Heart left ventricle (tissue), 16 donors: Measurements from ENCODE around the gene PREX1. TPM values are rescaled to one million over a fixed set of nuclear protein-coding genes. Genes with fewer than 3 reads are reported as not detected.
A peak's percentile ranks its signal among the peaks of the same experiment; 100 is the strongest.

Experiments
- ATAC-seq, 4 donors: fragments of 200-7000 bp; cut with Tn5 transposase; one replicate each; pipeline ENCODE4 v1.9.1; 2020 to 2022; ENCODE audit warnings: moderate library complexity in 4 of 4, mild to moderate bottlenecking in 3 of 4, moderate number of reproducible peaks in 1 of 4
- DNase-seq, 5 donors: peaks; one replicate each; pipeline ENCODE4 v3.0.0-alpha.2; 2020
- H3K27ac ChIP-seq, 12 donors: fragments of 200-600 bp; sonication (generic) in 4 of 12; one replicate each; pipeline versions ENCODE4 v1.5.0 to v1.8.0; 2016 to 2022; ENCODE audit warnings: mild to moderate bottlenecking in 2 of 12
- H3K27me3 ChIP-seq, 9 donors: fragments of 200-600 bp; sonication (generic) in 2 of 9; one replicate each; pipeline versions ENCODE4 v1.5.1 to v1.8.0; 2016 to 2022; ENCODE audit warnings: mild to moderate bottlenecking in 3 of 9
- H3K36me3 ChIP-seq, 9 donors: fragments of 200-600 bp; sonication (generic) in 2 of 9; one replicate each; pipeline versions ENCODE4 v1.5.0 to v1.8.0; 2018 to 2022; ENCODE audit warnings: mild to moderate bottlenecking in 2 of 9
- H3K4me1 ChIP-seq, 12 donors: fragments of 200-600 bp; sonication (generic) in 4 of 12; one replicate each; pipeline versions ENCODE4 v1.5.0 to v1.8.0; 2016 to 2022; ENCODE audit warnings: mild to moderate bottlenecking in 3 of 12
- H3K4me3 ChIP-seq, 12 donors: fragments of 200-600 bp; sonication (generic) in 4 of 12; one replicate each; pipeline versions ENCODE4 v1.5.0 to v1.8.0; 2017 to 2022; ENCODE audit warnings: mild to moderate bottlenecking in 9 of 12, moderate library complexity in 4 of 12
- H3K9me3 ChIP-seq, 12 donors: fragments of 200-600 bp; sonication (generic) in 4 of 12; one replicate each; pipeline versions ENCODE4 v1.5.0 to v1.8.0; 2016 to 2022; ENCODE audit warnings: mild to moderate bottlenecking in 1 of 12
- POLR2A ChIP-seq, 2 donors: fragments of 450-650 bp; IDR thresholded peaks; one replicate each; pipeline ENCODE4 v1.6.1; 2017; ENCODE audit warnings: antibody characterized with exemption in 2 of 2, mild to moderate bottlenecking in 2 of 2, moderate library complexity in 2 of 2
- WGBS, 4 donors: extraction: QIAGEN DNeasy Blood & Tissue Kit in 2 of 4; methylation state at CpG; one replicate each; pipeline versions ENCODE4 v1.1.5 to v1.1.7; 2013 to 2018; 5-methylcytosine and 5-hydroxymethylcytosine counted together
- intact Hi-C, 10 donors: fragments of 100-400 bp; cut with DNase I; formaldehyde crosslinking; loops; one replicate each; pipeline versions ENCODE4 v1.11.1 to v1.14.2; 2022
- polyA plus RNA-seq, 2 donors: library from polyadenylated mRNA; stranded (reverse); fragments of 200-250 nt; gene quantifications; one replicate each; pipeline ENCODE4 v1.2.3, GENCODE V29; 2013
- total RNA-seq, 9 donors: library from RNA; depleted of rRNA in 2 of 9; stranded (reverse); fragments of >200 nt in 2 of 9; fragmentation: NEBNext Ultra II Directional in 3 of 9; extraction: Animal tissue kit (Norgen Biotek cat#: 25700) in 3 of 9; gene quantifications; one replicate each; pipeline versions ENCODE4 v1.1.0 to v1.2.4, GENCODE V29; 2016 to 2023
- TF ChIP-seq, protein P1 (sequence below), 12 donors: fragments of 200-600 bp; sonication (generic) in 4 of 12; IDR thresholded peaks; one replicate each; pipeline versions ENCODE4 v1.5.0 to v1.8.0; 2018 to 2022; ENCODE audit warnings: antibody characterized with exemption in 12 of 12, mild to moderate bottlenecking in 5 of 12
- donor health status: ischemic (EF 13 %, LVEDD 7.1; RV severe dilation, severe dysfunction).
- donor health status: healthy with polysubstance abuse.
- donor health status: DM: no; HTN: yes; CAD: no.
- donor health status: DM: no; HTN: no; CAD: no.
- donor health status: ischemic (EF 25% LVEDD 6.9; RV normal size, moderate dysfunction).
- donor health status: ischemic (EF 25% LVEDD 5.7; RV mildly dilated, moderate dysfunction).
- donor health status: healthy.
- donor health status: DM: yes; HTN: yes; CAD: no.
- donor health status: ischemic (EF 35%, LVEDD 5.7; RV mildly dilated, moderate dysfunction).
- donor health status: nonischemic (EF 11% LVEDD 7.7; RV severe dilation, severe dysfunction).
- donor health status: DM: yes; HTN: yes; CAD: no.
- donor health status: PGD.
- donor health status: ischemic (EF 29% LVEDD 5.4; RV normal size, mild dysfunction).
- donor health status: nonischemic (EF 23%, LVEDD 6.1; RV moderate dilation, normal function).

The PREX1 gene
- total and polyA plus RNA-seq, 11 donors = 7.2 to 41.5 (median 11.9) TPM

DNA sequence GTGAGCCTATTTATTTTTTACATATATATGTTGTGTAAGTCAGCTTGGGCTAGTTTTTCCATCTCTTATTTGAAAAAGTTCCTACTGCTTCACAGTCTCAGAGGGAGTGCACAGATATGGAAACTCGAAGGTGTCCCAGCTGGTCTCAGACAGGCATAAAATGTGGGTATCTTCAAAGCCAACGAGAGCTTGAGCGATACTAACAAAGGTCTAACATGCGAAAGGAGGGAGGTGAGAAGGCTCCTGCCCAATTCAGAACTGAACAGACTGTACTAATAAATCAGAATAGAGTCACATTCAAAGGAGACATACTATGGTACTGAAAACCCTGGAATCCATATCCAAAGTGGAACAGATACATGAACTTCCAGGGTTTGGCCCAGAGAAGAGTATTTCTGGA is 113.0 kb downstream of the PREX1 start:
- Histone ChIP-seq H3K4me1 (peaks cover 0 to 92% (median 1%) of the 10 kb centered on the region in 12 donors), H3K27ac (no peak overlapping the region), H3K36me3 (no peaks in the 10 kb centered on the region), H3K9me3 (peaks cover 0 to 6% (median 0%) of the 10 kb centered on the region in 12 donors), H3K4me3 (no peak overlapping the region), H3K27me3 (no peaks in the 10 kb centered on the region)
- TF ChIP-seq, protein P1, sequence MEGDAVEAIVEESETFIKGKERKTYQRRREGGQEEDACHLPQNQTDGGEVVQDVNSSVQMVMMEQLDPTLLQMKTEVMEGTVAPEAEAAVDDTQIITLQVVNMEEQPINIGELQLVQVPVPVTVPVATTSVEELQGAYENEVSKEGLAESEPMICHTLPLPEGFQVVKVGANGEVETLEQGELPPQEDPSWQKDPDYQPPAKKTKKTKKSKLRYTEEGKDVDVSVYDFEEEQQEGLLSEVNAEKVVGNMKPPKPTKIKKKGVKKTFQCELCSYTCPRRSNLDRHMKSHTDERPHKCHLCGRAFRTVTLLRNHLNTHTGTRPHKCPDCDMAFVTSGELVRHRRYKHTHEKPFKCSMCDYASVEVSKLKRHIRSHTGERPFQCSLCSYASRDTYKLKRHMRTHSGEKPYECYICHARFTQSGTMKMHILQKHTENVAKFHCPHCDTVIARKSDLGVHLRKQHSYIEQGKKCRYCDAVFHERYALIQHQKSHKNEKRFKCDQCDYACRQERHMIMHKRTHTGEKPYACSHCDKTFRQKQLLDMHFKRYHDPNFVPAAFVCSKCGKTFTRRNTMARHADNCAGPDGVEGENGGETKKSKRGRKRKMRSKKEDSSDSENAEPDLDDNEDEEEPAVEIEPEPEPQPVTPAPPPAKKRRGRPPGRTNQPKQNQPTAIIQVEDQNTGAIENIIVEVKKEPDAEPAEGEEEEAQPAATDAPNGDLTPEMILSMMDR (IDR thresholded peaks at IDR 0.05) = no peak
- TF ChIP-seq POLR2A (IDR thresholded peaks at IDR 0.05) = no peak
- ATAC-seq (no peak), DNase-seq (no peak)
- intact Hi-C loops = loop anchor here in 1 of 10 donors (5.0 kb wide), 1 partner anchor 73 kb away; no protein-coding TSS in a partner anchor
- 91 to 99% (median 95%) methylated on average over 4 of the region's 4 CpGs for WGBS, 4 donors

DNA sequence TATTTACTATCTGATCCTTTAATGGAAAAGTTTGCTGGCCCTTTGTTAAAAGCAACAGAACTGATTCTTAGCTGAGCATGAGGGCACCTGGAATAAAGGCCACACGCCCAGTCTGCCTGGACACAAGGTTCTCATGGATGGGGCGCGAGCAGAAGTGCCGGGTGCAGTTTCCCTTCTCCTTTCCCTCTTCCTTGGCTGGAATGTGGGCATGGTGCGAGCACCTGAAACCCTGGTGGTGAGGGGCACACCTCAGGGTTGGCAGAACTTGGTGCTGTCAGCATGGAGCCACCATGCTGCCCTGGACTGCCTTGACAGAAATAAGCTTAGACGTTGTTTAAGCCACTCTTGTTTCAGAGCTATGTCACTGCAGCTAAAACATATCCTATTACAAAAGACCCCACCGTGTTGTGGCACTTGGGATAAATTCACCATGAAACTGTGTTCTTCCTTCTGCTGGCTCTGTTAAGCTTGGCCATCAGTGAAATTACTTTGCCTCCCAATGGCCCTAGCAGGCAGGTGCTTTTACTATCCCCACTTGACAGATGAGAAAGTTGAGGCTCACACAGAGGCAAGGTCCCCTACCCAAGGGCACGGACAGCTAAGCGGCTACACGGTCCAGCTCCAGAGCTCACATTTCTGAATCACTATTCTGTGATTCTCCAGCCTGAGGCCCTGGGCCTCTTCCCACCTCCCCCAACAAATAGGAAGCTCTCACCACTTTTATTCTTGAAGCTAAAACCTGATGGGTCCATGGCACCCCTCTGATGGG is 115.9 kb downstream of the PREX1 start:
- H3K27me3 ChIP-seq = no peaks in the 10 kb centered on the region
- peaks cover 0 to 76% (median 6%) of the 10 kb centered on the region in 12 donors for H3K4me1 ChIP-seq
- H3K36me3 ChIP-seq = peaks cover 0 to 14% (median 0%) of the 10 kb centered on the region in 9 donors
- DNase-seq (no peak), ATAC-seq (no peak)
- 88 to 94% (median 91%) methylated on average over 10 of the region's 10 CpGs for WGBS, 4 donors
- no peak overlapping the region for H3K4me3 ChIP-seq
- intact Hi-C loops = loop anchor here in 1 of 10 donors (5.0 kb wide), 1 partner anchor 75 kb away; no protein-coding TSS in a partner anchor
- no peak for TF ChIP-seq POLR2A (IDR thresholded peaks at IDR 0.05)
- TF ChIP-seq, protein P1 (IDR thresholded peaks at IDR 0.05) = no peak
- peak overlapping the region in 1 of 12 donors; percentile 51 for H3K27ac ChIP-seq
- no peaks in the 10 kb centered on the region for H3K9me3 ChIP-seq

DNA sequence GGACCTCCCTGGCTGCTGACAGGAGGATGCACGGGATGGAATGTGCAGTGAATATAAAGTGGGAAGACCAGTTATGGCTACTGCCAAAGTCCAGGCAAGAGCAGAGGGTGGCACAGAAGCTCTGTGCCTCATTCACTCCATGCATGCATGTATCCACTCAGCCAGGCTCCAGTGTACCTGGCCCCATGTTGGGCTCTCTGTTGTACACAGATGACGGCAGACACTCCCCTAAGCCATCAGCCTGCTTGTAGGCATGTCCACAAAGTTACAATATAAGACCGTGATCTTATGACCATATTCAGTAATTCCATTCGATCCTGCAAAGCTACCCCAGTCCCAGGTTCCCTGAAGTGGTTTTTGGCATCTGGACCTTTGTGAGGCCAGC is 116.8 kb downstream of the PREX1 start:
- Histone ChIP-seq H3K27me3 (no peaks in the 10 kb centered on the region), H3K9me3 (no peaks in the 10 kb centered on the region), H3K4me3 (no peak overlapping the region), H3K36me3 (peaks cover 0 to 23% (median 0%) of the 10 kb centered on the region in 9 donors), H3K27ac (no peak overlapping the region), H3K4me1 (peaks cover 0 to 76% (median 12%) of the 10 kb centered on the region in 12 donors)
- no peak for TF ChIP-seq POLR2A (IDR thresholded peaks at IDR 0.05)
- TF ChIP-seq, protein P1 (IDR thresholded peaks at IDR 0.05) = no peak
- DNase-seq (no peak), ATAC-seq (no peak)
- intact Hi-C loops = loop anchor here in 1 of 10 donors (5.0 kb wide), 1 partner anchor 76 kb away; no protein-coding TSS in a partner anchor
- 90 to 92% (median 91%) methylated on average over 4 of the region's 4 CpGs for WGBS, 4 donors

DNA sequence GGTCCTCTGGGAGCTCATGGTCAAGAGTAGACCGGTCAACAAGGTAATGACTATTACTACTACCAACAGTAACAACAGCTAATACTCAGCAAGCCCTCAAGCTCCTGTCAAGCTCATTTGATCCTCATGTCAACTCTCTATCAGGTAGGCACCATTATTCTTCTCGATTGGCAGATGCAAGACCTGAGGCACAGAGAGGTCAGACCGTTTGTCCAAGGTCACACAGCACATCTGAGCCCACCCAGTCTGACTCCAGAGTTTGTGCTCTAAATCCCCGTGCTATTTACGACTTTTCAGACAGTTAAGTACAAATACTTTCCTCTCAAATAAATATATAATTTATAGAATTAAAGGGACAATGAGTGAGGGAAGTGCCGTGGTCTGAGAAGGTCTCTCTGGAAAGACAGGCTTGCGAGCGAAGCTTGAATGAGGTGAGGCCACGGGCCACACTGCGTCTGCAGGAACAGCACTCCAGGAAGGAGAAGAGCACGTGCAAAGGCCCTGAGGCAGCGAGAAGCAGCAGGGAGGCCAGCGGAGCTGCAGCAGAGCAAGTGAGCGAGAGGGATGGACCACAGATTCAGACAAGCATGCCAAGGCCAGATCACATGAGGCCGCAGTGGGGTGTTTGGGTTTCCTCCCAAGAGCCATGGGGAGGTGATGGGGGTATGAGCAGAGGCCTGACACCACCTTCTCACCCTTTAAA is 117.3 kb downstream of the PREX1 start:
- no peaks in the 10 kb centered on the region for H3K9me3 ChIP-seq
- peaks cover 0 to 26% (median 0%) of the 10 kb centered on the region in 9 donors for H3K36me3 ChIP-seq
- 96 to 98% (median 97%) methylated on average over 15 of the region's 15 CpGs for WGBS, 4 donors
- no peak for ATAC-seq
- no peak overlapping the region for H3K27ac ChIP-seq
- DNase-seq = no peak
- intact Hi-C loops = loop anchor here in 1 of 10 donors (5.0 kb wide), 1 partner anchor 77 kb away; no protein-coding TSS in a partner anchor
- no peaks in the 10 kb centered on the region for H3K27me3 ChIP-seq
- peaks cover 0 to 76% (median 12%) of the 10 kb centered on the region in 12 donors for H3K4me1 ChIP-seq
- no peak overlapping the region for H3K4me3 ChIP-seq
- no peak for TF ChIP-seq POLR2A (IDR thresholded peaks at IDR 0.05)
- TF ChIP-seq, protein P1 (IDR thresholded peaks at IDR 0.05) = no peak
